Ammon's horn (tissue), 1 donor: Measurements from ENCODE around the gene KIAA1958.

ENCODE experiments used
- DNase-seq: peaks from one replicate; pipeline ENCODE4 v3.0.0-alpha.2; 2016; ENCODE audit warnings: low spot score

KIAA1958 gene

DNA sequence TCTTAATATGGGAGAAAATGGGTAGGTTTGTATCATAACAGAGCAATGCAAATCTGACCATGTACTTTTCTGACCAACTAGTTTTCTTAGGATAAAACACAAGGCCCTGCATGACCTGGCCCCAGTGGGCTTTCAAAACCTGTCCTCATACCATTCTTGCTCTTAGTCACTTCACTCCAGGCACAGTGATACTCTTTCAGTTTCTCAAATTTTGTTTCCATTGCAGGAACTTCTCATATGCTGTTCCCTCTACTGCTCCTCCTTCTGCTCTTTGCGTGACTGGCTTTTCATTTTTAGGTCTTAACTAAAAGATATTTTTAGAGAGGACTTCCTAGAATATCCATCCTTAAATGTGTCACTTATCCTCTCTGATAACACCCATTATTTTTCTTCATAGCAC lies 118.9 kb downstream of the KIAA1958 start:
- DNase-seq = no peak

GRCh38 chr9:112605963-112606699 lies 119.5 kb downstream of the KIAA1958 start:
- DNase-seq = no peak

DNA sequence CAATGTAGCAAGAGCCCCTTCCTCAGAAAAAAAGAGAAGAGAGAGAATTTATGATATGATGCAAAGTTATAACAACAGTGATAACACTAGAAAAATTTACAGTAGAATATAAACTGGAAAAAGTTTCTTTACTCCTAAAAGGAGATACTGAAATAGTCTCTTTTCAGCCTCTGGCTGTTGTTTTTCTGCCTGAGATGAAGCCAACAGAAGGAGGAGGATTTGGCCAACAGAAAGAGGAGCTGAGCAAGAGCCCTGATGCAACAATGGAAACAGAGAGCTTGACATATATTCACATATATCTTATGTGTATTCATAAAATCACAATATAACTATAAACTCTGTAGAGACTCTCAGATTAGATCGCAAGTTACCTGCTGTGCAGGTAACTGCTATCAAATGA lies 122.2 kb downstream of the KIAA1958 start:
- DNase-seq = no peak

DNA sequence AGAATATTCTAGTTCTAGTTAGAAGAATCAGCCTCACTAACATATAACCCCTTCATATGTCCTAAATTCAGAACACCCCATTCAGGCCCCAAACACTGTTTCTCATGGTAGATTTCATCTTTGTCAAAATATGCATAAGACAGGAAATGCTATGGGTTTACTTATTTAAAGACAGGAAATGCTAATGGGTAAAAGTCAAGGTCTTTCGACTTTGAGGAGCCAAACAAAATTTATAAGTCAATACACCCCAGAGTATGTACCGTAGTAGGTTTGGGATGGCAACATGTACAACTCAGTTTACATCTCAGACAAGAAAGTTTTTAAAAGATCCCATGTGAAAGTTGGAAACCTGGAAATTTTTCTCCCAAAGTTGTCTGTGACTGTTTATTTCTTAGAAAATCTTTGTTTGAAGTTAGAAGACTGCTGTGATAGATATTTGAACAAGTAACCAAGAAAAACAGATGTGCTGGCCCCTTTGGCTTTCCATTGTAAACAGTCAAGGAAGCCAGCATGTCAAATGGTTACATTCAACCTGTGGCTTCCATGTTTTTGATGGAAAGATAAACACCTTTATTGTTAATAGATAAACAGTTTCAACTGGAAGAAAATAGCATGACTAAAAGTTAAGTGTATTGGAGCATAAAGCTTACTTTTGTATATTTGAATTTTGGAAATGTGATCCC lies 129.1 kb downstream of the KIAA1958 start:
- no peak for DNase-seq

GRCh38 chr9:112617371-112617770 lies 130.7 kb downstream of the KIAA1958 start:
- DNase-seq = no peak

GRCh38 chr9:112618385-112619009 lies 131.9 kb downstream of the KIAA1958 start:
- no peak for DNase-seq

GRCh38 chr9:112620388-112620787 lies 133.8 kb downstream of the KIAA1958 start:
- no peak for DNase-seq

DNA sequence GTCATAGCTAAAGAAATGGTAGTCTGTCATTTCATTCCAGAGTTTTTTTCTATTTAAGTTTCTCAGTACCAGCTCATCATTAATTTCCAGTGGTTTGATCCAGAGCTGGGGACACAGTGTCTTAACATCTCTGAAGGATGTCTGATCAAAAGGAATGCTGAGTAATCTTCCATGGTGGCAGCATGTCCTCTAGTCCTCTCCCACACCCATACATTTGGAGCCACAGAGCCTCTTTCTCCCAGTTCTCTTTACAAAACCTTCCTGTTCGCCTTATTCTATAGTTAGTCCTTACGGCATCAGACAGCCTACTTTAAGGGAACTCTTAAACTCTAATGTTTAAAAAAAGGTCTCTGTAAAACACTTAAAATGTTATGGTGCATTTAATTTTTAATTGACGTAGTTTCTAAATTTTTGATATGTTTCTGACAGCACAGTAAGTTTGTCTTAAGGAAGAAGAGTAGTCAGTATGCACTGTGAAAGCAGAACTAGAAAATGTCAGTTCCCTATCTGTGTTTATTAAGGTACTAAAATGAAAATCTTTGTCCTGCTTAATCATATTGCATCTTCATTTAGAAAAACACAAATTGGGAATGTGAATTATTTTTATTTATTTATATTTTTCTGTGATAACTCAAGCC lies 134.5 kb downstream of the KIAA1958 start:
- no peak for DNase-seq

GRCh38 chr9:112623198-112623597 lies 136.6 kb downstream of the KIAA1958 start:
- DNase-seq = no peak

DNA sequence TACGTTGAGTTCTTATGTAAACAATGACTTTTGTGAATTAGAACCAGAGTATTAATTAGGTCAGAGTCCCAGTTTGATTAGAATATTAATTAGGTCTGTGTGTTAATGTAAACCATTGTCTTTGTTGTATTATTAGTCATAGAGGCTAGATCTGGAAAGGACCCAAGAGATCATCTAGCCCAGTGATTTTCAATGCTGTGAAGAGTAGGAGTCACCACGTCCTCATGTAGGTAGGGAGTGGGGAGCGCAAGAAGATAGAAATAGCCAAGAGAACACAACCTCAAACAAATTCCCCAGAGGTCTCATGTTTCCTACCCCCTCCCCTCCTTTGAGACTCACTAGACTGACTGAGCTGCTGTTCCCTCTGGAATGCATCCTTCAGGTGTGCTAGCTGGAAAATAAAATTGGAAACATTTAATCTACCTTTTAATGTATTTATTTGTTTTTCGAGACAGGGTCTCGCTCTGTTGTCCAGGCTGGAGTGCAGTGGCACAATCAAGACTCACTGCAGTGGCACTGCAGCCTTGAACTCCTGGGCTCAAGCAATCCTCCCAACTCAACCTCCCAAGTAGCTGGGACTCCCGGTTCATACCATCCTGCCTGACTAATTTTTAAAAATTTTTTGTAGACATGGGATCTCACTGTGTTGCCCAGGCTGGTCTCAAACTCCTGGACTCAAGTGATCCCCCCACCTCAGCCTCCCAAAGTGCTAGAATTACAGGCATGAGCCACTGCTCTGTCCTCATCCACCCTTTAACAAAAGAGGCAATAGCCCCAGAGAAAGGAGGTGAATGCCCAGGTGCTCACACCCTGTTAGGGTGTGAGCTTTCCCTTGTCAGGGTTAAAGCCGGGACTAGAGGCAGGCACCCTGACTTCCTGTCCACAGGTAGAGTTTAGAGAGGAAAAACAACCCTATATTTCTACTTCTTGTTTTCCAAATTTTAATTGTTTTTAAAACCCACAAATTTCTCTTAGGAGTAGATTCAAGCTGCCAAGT lies 138.4 kb downstream of the KIAA1958 start:
- no peak for DNase-seq

DNA sequence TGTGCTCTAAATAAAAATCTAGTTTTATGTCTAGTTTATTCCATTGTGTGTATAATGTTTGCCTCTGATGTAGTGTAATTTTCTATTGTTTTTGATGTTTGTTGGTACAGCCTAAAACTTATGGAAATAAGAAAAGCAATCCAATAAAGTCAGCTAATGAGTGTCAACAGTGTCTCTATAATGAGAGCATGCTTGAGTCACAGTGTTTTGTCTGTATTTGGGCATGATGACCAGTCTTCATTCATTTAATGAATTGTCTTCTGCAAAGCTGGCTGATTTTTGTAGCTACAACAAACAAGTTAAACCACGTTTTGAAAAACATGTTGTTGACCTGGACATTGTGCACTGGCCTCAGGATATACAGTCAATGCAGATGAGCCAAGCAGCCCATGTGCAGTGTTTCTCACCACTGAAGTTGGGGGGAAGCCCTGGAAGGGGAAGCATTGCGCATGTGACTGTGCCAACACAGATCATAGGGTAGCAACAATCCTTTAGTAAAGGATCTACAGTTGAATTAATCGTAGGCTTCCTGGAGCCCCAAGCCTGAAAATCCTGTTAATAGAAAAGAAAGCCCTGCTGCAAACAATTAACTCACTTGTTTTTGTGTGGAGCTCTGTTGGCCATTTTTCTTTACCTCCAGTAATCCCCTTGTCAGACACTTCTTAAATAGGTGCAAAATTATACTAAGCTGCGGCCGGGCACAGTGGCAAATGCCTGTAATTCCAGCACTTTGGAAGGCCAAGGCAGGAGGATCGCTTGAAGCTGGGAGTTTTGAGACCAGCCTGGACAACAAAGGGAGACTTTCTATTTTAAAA lies 143.3 kb downstream of the KIAA1958 start:
- no peak for DNase-seq

DNA sequence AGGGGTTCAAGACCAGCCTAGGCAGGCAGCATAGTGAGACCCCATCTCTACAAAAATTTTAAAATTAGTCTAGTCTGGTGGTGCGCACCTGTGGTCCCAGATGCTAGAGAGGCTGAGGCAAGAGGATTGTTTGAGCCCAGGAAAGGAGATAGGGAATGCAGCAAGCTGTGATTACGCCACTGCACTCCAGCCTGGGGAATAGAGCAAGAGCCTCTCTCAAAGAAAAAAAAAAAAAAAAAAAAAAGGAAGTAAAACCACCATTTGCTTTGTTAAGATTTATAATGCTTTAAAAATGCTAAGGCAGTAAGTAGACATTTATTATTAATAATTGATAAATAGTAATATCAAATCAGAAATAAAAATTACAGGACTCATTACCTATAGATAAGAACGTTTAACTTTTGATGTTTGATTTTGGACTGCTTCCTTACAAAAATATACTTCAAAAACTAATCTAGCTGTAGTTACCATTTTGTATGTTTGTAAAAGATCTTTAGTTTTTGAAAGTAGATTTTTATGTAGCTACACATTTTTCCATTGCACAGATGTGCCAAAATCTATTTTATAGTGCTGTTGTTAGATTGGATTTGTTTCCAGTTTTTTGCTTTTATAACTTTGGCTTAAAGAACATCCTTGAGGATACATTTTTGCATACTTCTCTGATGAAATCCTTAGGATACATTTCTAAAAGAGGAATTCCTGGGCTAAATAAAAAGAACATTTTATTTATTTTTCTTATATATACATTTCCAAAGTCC lies 144.9 kb downstream of the KIAA1958 start:
- no peak for DNase-seq

GRCh38 chr9:112640311-112640710 lies 153.7 kb downstream of the KIAA1958 start:
- no peak for DNase-seq

DNA sequence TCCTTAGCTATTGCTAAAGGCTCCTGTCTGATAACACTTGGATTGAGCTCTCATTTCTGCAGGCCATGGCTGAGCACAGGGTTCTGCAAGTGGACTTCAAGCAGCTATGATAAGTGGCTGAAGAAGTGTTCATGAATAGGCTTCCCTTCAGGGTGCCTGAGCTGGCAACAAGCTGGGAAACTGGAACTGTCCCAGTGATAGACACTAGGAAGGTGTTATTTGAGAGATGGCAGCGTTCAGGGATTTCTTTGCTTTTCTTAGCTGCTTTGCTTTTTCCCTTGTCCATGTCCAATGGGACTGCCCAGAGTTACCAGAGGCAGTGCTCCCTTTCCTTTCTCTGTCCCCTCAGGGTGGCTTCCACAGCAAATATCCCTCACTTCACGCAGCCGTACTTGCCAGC lies 155.5 kb downstream of the KIAA1958 start:
- no peak for DNase-seq

DNA sequence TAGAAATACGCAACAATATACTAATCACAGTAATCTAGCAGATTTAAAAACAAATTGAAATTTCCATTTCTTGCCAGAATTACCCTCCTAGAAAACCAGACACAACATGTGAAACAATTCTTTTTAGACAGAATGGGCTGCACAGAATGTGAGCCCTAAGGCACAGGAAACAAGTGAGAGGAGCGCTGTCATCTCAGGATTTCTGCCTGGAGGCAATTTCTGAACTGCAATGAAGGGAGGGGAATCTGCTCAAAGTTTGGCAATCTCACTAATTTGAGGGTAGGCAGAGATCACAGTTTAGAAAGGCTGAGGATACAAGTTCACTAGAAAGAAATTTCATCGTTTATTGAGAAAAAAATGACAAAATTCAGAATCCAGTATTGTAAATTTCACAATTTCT lies 161.0 kb downstream of the KIAA1958 start:
- no peak for DNase-seq

DNA sequence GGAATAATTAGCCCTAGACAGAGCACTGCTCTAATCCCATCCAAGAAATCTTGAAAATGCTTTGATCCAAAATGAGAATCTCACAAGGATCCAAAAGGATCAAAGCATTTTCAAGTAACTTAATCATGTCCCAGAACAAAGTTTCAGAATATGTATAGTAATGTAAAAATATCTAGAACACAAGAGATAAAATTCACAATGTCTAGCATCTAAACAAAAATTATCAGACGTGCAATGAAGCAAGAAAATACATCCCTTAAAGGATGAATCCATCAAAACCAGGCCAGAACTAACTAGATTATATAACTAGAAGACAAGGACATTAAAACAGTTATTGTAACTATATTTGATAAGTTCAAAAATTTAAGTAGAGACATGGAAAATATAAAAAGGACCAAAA lies 162.0 kb downstream of the KIAA1958 start:
- DNase-seq = no peak

GRCh38 chr9:112654282-112654681 lies 167.7 kb downstream of the KIAA1958 start:
- DNase-seq = no peak

DNA sequence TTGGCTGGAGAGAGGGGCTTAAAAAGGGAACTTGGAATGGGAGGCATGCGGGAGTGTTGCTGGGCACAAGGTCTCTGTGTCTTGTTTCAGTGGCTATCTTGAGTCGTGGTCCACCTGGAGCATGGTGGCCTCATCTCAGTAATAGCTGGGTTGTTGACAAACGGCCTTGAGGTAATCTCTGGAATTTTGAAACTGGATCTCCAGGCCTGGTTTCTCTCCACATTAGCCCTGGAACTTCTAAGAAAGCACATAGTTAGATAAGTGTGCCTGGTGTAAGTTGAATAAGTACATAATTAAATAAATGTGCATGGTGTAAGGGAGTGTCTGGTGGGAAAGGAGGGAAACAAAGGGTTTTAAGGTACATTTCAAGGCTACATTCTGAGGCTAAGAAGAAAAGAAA lies 169.0 kb downstream of the KIAA1958 start:
- DNase-seq = no peak

- DNase-seq = no peak
These were observed 173.3 kb downstream of the KIAA1958 start for GRCh38 chr9:112659906-112660305.

DNA sequence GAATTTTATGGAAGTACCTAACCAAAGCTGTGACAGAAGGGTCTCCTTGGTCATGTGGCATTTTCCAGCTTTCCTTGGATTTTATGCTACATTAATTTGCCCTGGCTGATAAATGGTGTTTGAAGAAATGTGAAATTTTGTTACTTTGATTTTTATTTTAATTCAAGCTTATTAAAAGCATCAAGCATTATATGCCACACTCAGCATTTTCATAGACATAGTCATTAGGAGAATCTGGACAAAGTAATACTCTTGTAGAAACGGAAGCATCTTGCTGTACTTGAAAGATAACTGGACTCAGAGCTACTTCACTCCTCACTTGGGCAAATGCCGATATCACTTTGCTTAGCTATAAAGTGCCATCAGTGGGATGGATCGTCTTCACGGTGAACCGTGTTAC lies 177.1 kb downstream of the KIAA1958 start:
- no peak for DNase-seq
